Measurements from ENCODE around the gene ENO2. TPM values are rescaled to one million over a fixed set of nuclear protein-coding genes. Genes with fewer than 3 reads are reported as not detected.

ENO2 gene
- total RNA-seq, 1 donor from 2014 or later, result 182 TPM

GRCh38 chr12:6923003-6923732, 8.8 kb downstream of the ENO2 start:
- Mint-ChIP-seq H3K4me1 (ENCODE audit: low read depth, unreplicated experiment) (peaks cover 51% of the 10 kb centered on the region), H3K4me3 (ENCODE audit: unreplicated experiment) (peak overlapping the region; percentile 73), H3K9me3 (ENCODE audit: unreplicated experiment) (peaks cover 18% of the 10 kb centered on the region), H3K27me3 (ENCODE audit: unreplicated experiment) (peaks cover 22% of the 10 kb centered on the region), H3K36me3 (ENCODE audit: unreplicated experiment) (peaks cover 13% of the 10 kb centered on the region), H3K27ac (ENCODE audit: unreplicated experiment) (peak overlapping the region; percentile 57)
- DNase-seq, result no peak
- TF ChIP-seq CTCF (IDR thresholded peaks at IDR 0.05; ENCODE audit: partially characterized antibody, unreplicated experiment), result no peak

GRCh38 chr12:6923851-6924250, 9.5 kb downstream of the ENO2 start:
- H3K27ac Mint-ChIP-seq (ENCODE audit: unreplicated experiment), result peak overlapping the region; percentile 95
- H3K36me3 Mint-ChIP-seq (ENCODE audit: unreplicated experiment), result peaks cover 13% of the 10 kb centered on the region
- TF ChIP-seq CTCF (IDR thresholded peaks at IDR 0.05; ENCODE audit: partially characterized antibody, unreplicated experiment), result no peak
- DNase-seq, result no peak
- peaks cover 22% of the 10 kb centered on the region for H3K9me3 Mint-ChIP-seq (ENCODE audit: unreplicated experiment)
- peaks cover 26% of the 10 kb centered on the region for H3K27me3 Mint-ChIP-seq (ENCODE audit: unreplicated experiment)
- peaks cover 51% of the 10 kb centered on the region for H3K4me1 Mint-ChIP-seq (ENCODE audit: low read depth, unreplicated experiment)
- peak overlapping the region; percentile 44 for H3K4me3 Mint-ChIP-seq (ENCODE audit: unreplicated experiment)

GRCh38 chr12:6925239-6925539, 10.8 kb downstream of the ENO2 start:
- DNase-seq, result no peak
- peaks cover 27% of the 10 kb centered on the region for H3K9me3 Mint-ChIP-seq (ENCODE audit: unreplicated experiment)
- H3K36me3 Mint-ChIP-seq (ENCODE audit: unreplicated experiment), result peaks cover 9% of the 10 kb centered on the region
- H3K4me3 Mint-ChIP-seq (ENCODE audit: unreplicated experiment), result peak overlapping the region; percentile 85
- peaks cover 57% of the 10 kb centered on the region for H3K4me1 Mint-ChIP-seq (ENCODE audit: low read depth, unreplicated experiment)
- peak overlapping the region; percentile 95 for H3K27ac Mint-ChIP-seq (ENCODE audit: unreplicated experiment)
- TF ChIP-seq CTCF (IDR thresholded peaks at IDR 0.05; ENCODE audit: partially characterized antibody, unreplicated experiment), result no peak
- peaks cover 25% of the 10 kb centered on the region for H3K27me3 Mint-ChIP-seq (ENCODE audit: unreplicated experiment)

- H3K27ac Mint-ChIP-seq (ENCODE audit: unreplicated experiment), result peak overlapping the region; percentile 95
- no peak for TF ChIP-seq CTCF (IDR thresholded peaks at IDR 0.05; ENCODE audit: partially characterized antibody, unreplicated experiment)
- peak overlapping the region; percentile 92 for H3K4me3 Mint-ChIP-seq (ENCODE audit: unreplicated experiment)
- peaks cover 27% of the 10 kb centered on the region for H3K9me3 Mint-ChIP-seq (ENCODE audit: unreplicated experiment)
- H3K4me1 Mint-ChIP-seq (ENCODE audit: low read depth, unreplicated experiment), result peaks cover 57% of the 10 kb centered on the region
- peaks cover 9% of the 10 kb centered on the region for H3K36me3 Mint-ChIP-seq (ENCODE audit: unreplicated experiment)
- peaks cover 25% of the 10 kb centered on the region for H3K27me3 Mint-ChIP-seq (ENCODE audit: unreplicated experiment)
- DNase-seq, result peak; percentile 54
Observed at GRCh38 chr12:6925540-6926279, 11.3 kb downstream of the ENO2 start.

All from glutamatergic neuron (in vitro differentiated cells).